ENCODE measurements around the gene CRYBA2.

- TF ChIP-seq POLR2AphosphoS5 (IDR thresholded peaks at IDR 0.05; ENCODE audit: low read depth, low read length) (no peak), CTCF (IDR thresholded peaks at IDR 0.05) (no peak), TCF7L2 (IDR thresholded peaks at IDR 0.05; ENCODE audit: low read depth, low read length) (no peak), REST (IDR thresholded peaks at IDR 0.05; ENCODE audit: insufficient read depth in 1 of 2, low read depth in 2 of 2, low read length in 1 of 2) (no peak), SIN3A (IDR thresholded peaks at IDR 0.05; ENCODE audit: borderline replicate concordance, insufficient read depth, low read depth, low read length) (no peak)
These were observed 16.1 kb upstream of the CRYBA2 start for GRCh38 chr2:219009294-219009693.
